GM12878 (cell line): ENCODE measurements around the gene RPL13A. TPM values are rescaled to one million over a fixed set of nuclear protein-coding genes. Genes with fewer than 3 reads are reported as not detected.

ENCODE experiments used
- BACH1 ChIP-seq: fragments of 450-650 bp; IDR thresholded peaks from 2 replicates; pipeline ENCODE4 v1.6.1; 2017; ENCODE audit warnings: mild to moderate bottlenecking, borderline replicate concordance
- BCL11A ChIP-seq: IDR thresholded peaks from 2 replicates; pipeline ENCODE4 v1.6.1; 2011; ENCODE audit warnings: low read depth, low read length
- BRCA1 ChIP-seq: IDR thresholded peaks from 2 replicates; pipeline ENCODE4 v1.6.1; 2011; ENCODE audit warnings: low read depth, low read length, improper control_type of control experiment
- CBFB ChIP-seq: IDR thresholded peaks from 2 replicates; pipeline ENCODE4 v1.6.1; 2016; ENCODE audit warnings: antibody characterized with exemption, low read depth
- EED ChIP-seq: sonication (generic); IDR thresholded peaks from 2 replicates; pipeline ENCODE4 v1.6.1; 2016; ENCODE audit warnings: antibody characterized with exemption, low read depth
- FOXK2 ChIP-seq: fragments of 450-650 bp; IDR thresholded peaks from 2 replicates; pipeline ENCODE4 v1.6.1; 2017; ENCODE audit warnings: mild to moderate bottlenecking, moderate library complexity
- GATAD2B ChIP-seq: fragments of 450-650 bp; conservative IDR thresholded peaks from 2 replicates; pipeline ENCODE4 v1.6.1; 2017; ENCODE audit warnings: low read depth, mild to moderate bottlenecking, moderate library complexity
- HCFC1 ChIP-seq: fragments of 150-350 bp; IDR thresholded peaks from 2 replicates; pipeline ENCODE4 v1.6.1; 2014; ENCODE audit warnings: low read length
- IKZF2 ChIP-seq, 2 experiments: fragments of 450-650 bp; IDR thresholded peaks; 2 replicates each; pipeline ENCODE4 v1.6.1; 2017; ENCODE audit warnings: mild to moderate bottlenecking in 2 of 2, moderate library complexity in 2 of 2
- NFIC ChIP-seq: IDR thresholded peaks from 2 replicates; pipeline ENCODE4 v1.6.1; 2012; ENCODE audit warnings: low read depth, mild to moderate bottlenecking, inconsistent platforms, low read length, moderate library complexity
- NFYB ChIP-seq: IDR thresholded peaks from 2 replicates; pipeline ENCODE4 v1.6.1; 2011; ENCODE audit warnings: low read depth, mild to moderate bottlenecking, low read length, improper control_type of control experiment, moderate library complexity; ENCODE audit not compliant: insufficient read depth
- PML ChIP-seq: IDR thresholded peaks from 2 replicates; pipeline ENCODE4 v1.6.1; 2012; ENCODE audit warnings: low read length, inconsistent platforms
- POLR2AphosphoS5 ChIP-seq: IDR thresholded peaks from 2 replicates; pipeline ENCODE4 v1.6.1; 2011; ENCODE audit warnings: mild to moderate bottlenecking, low read length, inconsistent platforms
- POU2F2 ChIP-seq: IDR thresholded peaks from 3 replicates; pipeline ENCODE4 v1.6.1; 2011; ENCODE audit warnings: low read depth, mild to moderate bottlenecking, low read length, borderline replicate concordance
- RCOR1 ChIP-seq: conservative IDR thresholded peaks from 2 replicates; pipeline ENCODE4 v1.6.1; 2012; ENCODE audit warnings: low read depth, low read length, improper control_type of control experiment
- RELA ChIP-seq: fragments of 450-650 bp; IDR thresholded peaks from 2 replicates; pipeline ENCODE4 v1.8.0; 2014; ENCODE audit warnings: borderline replicate concordance; ENCODE audit not compliant: partially characterized antibody
- SIN3A ChIP-seq: IDR thresholded peaks from 2 replicates; pipeline ENCODE4 v1.6.1; 2012; ENCODE audit warnings: low read depth, low read length, improper control_type of control experiment
- TCF7 ChIP-seq: IDR thresholded peaks from 2 replicates; pipeline ENCODE4 v1.6.1; 2014; ENCODE audit warnings: antibody characterized with exemption, borderline replicate concordance
- WRNIP1 ChIP-seq: IDR thresholded peaks from 2 replicates; pipeline ENCODE4 v1.6.1; 2011; ENCODE audit warnings: low read depth, low read length, improper control_type of control experiment, borderline replicate concordance
- YBX1 ChIP-seq: fragments of 450-650 bp; IDR thresholded peaks from 2 replicates; pipeline ENCODE4 v1.6.1; 2016; ENCODE audit warnings: antibody characterized with exemption
- YY1 ChIP-seq: IDR thresholded peaks from 2 replicates; pipeline ENCODE4 v1.6.1; 2011; ENCODE audit warnings: low read depth, mild to moderate bottlenecking, low read length
- ZNF207 ChIP-seq: fragments of 450-650 bp; IDR thresholded peaks from 2 replicates; pipeline ENCODE4 v1.6.1; 2014; ENCODE audit warnings: antibody characterized with exemption, mild to moderate bottlenecking, borderline replicate concordance
- polyA plus RNA-seq, 11 experiments: library from polyadenylated mRNA; depleted of rRNA in 4 of 11; unstranded in 6 of 11; stranded (reverse) in 5 of 11; fragments of >200 nt; fragmentation: Nextera tagmentation in 4 of 11; fragmentation: Illumina TruSeq in 1 of 11; extraction: Ambion mirVana in 4 of 11; extraction: Trizol in 1 of 11; gene quantifications; 1 replicate in 1 of 11; 2 replicates in 10 of 11; pipeline versions ENCODE4 v1.2.1 to v1.2.3, GENCODE V29; 2011 to 2016; ENCODE audit warnings: inconsistent platforms in 2 of 11, missing spikeins in 2 of 11, low read depth in 1 of 11
- total RNA-seq, 4 experiments: library from RNA; depleted of rRNA in 3 of 4; stranded (reverse); fragments of >200 nt in 3 of 4; fragmentation: Illumina TruSeq in 1 of 4; extraction: Trizol in 1 of 4; gene quantifications; 2 replicates each; pipeline versions ENCODE4 v1.2.1 to v1.2.3, GENCODE V29; 2013 to 2021
- TF ChIP-seq, protein P1 (sequence below): fragments of 450-650 bp; IDR thresholded peaks from 2 replicates; pipeline ENCODE4 v1.6.1; 2017; ENCODE audit warnings: mild to moderate bottlenecking, low read depth, inconsistent platforms; ENCODE audit not compliant: poor library complexity, severe bottlenecking
- TF ChIP-seq, protein P2 (sequence below): fragments of 450-650 bp; formaldehyde crosslinking; IDR thresholded peaks from 2 replicates; pipeline ENCODE4 v1.4.0; 2020; ENCODE audit warnings: mild to moderate bottlenecking, moderate library complexity
- TF ChIP-seq, protein P3 (sequence below): IDR thresholded peaks from 2 replicates; pipeline ENCODE4 v1.6.1; 2011; ENCODE audit warnings: low read depth, mild to moderate bottlenecking, low read length, moderate library complexity, borderline replicate concordance; ENCODE audit errors: extremely low read depth

Gene RPL13A
- total and polyA plus RNA-seq, 10 of the 15 experiments (the other 5 are each of a cell fraction or from before 2014, with no cell fraction given) = 1,426 to 8,961 (median 4,266) TPM

DNA sequence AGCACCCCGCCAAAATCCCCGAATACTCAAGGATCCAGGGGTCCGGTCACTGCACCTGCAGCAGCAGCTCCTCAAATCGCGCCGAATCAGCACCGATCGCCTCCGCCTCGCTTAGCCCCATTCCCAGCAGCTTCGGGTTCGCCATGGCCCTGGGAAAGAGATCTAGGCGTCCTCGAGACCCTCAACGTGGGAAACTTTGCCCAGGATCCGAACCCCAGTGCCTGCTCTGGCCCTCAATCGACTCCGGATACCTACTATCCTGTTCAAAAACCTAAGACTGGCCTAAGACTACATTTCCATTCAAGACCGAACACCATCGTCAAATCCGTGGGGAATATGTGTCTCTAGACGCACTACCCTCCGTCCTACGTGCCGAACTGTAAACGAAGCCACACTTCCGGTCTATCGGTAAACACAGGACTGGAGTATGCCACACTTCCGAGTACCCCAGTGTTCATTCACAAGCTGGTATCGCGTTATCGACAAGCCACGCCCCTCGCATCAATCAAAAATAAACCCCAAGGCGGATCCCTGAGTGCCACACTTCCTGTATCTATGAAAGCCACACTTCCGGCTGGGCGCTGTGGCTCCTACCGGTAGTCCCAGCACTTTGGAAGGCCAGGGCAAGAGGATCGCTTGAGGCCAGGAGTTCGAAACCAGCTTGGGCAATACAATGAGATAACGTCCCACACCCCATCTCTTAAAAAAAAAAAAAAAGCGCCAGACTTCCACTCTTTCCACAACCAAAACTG is 35.8 kb upstream of the RPL13A start, which contains the start of gene PIH1D1 (continued):
- TF ChIP-seq RCOR1 (0 out of 2 replicates have a peak, but pooled peaks have one; percentile 69), IKZF2 (IDR thresholded peaks at IDR 0.05) (peak in 1 of 2 experiments; percentile 20; a peak in 1 of 4 replicates), BCL11A (0 out of 2 replicates have a peak, but pooled peaks have one; percentile 8), EED (peak; percentile 20; the same call in 1 of the 2 replicates), SIN3A (0 out of 2 replicates have a peak, but pooled peaks have one; percentile 31), RELA (peak; percentile 54), WRNIP1 (no peak), POLR2AphosphoS5 (peak; percentile 83), YBX1 (no peak), HCFC1 (peak; percentile 82), GATAD2B (no peak; the same call in 1 of the 2 replicates), PML (peak; percentile 63; the same call in 1 of the 2 replicates), CBFB (peak; percentile 75; the same call in 1 of the 2 replicates), NFYB (no peak), NFIC (no peak), FOXK2 (peak; percentile 91), POU2F2 (peak; percentile 25; the same call in 2 of the 3 replicates), TCF7 (no peak), BRCA1 (peak; percentile 76), BACH1 (no peak), ZNF207 (peak; percentile 41; the same call in 1 of the 2 replicates), YY1 (0 out of 2 replicates have a peak, but pooled peaks have one; percentile 24)
- TF ChIP-seq, protein P1, sequence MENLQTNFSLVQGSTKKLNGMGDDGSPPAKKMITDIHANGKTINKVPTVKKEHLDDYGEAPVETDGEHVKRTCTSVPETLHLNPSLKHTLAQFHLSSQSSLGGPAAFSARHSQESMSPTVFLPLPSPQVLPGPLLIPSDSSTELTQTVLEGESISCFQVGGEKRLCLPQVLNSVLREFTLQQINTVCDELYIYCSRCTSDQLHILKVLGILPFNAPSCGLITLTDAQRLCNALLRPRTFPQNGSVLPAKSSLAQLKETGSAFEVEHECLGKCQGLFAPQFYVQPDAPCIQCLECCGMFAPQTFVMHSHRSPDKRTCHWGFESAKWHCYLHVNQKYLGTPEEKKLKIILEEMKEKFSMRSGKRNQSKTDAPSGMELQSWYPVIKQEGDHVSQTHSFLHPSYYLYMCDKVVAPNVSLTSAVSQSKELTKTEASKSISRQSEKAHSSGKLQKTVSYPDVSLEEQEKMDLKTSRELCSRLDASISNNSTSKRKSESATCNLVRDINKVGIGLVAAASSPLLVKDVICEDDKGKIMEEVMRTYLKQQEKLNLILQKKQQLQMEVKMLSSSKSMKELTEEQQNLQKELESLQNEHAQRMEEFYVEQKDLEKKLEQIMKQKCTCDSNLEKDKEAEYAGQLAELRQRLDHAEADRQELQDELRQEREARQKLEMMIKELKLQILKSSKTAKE = no peak
- TF ChIP-seq, protein P2, sequence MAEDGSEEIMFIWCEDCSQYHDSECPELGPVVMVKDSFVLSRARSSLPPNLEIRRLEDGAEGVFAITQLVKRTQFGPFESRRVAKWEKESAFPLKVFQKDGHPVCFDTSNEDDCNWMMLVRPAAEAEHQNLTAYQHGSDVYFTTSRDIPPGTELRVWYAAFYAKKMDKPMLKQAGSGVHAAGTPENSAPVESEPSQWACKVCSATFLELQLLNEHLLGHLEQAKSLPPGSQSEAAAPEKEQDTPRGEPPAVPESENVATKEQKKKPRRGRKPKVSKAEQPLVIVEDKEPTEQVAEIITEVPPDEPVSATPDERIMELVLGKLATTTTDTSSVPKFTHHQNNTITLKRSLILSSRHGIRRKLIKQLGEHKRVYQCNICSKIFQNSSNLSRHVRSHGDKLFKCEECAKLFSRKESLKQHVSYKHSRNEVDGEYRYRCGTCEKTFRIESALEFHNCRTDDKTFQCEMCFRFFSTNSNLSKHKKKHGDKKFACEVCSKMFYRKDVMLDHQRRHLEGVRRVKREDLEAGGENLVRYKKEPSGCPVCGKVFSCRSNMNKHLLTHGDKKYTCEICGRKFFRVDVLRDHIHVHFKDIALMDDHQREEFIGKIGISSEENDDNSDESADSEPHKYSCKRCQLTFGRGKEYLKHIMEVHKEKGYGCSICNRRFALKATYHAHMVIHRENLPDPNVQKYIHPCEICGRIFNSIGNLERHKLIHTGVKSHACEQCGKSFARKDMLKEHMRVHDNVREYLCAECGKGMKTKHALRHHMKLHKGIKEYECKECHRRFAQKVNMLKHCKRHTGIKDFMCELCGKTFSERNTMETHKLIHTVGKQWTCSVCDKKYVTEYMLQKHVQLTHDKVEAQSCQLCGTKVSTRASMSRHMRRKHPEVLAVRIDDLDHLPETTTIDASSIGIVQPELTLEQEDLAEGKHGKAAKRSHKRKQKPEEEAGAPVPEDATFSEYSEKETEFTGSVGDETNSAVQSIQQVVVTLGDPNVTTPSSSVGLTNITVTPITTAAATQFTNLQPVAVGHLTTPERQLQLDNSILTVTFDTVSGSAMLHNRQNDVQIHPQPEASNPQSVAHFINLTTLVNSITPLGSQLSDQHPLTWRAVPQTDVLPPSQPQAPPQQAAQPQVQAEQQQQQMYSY (CRISPR knock-in tag) = no peak
- TF ChIP-seq, protein P3, sequence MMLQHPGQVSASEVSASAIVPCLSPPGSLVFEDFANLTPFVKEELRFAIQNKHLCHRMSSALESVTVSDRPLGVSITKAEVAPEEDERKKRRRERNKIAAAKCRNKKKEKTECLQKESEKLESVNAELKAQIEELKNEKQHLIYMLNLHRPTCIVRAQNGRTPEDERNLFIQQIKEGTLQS = no peak
